ENCODE results near the gene FCN2. TPM values are rescaled to one million over a fixed set of nuclear protein-coding genes. Genes with fewer than 3 reads are reported as not detected.

Gene FCN2
- not detected in 2 replicates for total RNA-seq (2014; rRNA removed; shearing (Covaris generic); ENCODE audit: low replicate concordance)

DNA sequence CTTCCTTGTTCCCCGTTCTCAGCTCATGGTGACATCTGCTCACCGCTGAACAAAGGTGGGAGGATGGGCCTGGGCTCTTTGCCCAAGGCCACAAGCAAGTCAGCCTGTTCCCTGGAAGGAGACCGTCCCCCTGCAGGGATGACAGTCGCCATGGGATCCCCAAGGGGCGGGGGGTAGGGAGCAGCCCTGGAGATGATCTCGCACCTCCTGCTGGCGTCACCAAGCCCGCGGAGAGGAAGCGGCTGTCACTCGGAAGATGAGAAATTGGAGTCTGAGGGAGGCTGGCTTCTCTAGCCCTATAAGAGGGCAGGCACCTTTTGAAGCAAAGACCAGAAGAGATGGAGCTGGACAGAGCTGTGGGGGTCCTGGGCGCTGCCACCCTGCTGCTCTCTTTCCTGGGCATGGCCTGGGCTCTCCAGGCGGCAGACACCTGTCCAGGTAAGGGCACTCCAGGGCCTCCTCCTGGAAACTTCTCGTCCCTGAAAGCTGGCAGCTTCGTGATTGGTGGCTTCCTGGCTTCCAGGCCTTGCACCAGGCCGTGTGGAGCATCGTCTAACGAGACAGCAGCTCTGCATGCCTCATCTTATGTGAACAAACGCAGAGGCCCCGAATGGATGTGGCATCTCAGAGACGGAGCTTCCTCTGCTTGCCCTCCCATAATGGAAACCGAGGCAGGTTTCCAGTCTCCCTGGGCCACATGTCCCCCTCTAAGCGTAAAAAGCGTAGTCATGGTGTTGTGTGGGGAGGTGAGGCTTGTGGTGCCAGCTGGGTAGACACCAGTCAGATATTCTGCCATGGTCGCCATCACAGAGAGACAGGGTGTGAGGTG, at the start of gene FCN2:
Gene FCN2, plus strand, starts transcription at position 327 of the 829 bp plus-strand sequence. Its CDS starts 12 bp downstream, at position 339.
- H3K9me3 ChIP-seq = no peaks in the 10 kb centered on the region
- H3K36me3 ChIP-seq = no peaks in the 10 kb centered on the region
- DNase-seq = no peak
- H3K4me3 ChIP-seq = no peak within 1 kb of the TSS
- 0 out of 2 replicates have a peak, but pooled peaks cover 4% of the 10 kb centered on the region for H3K27me3 ChIP-seq

DNA sequence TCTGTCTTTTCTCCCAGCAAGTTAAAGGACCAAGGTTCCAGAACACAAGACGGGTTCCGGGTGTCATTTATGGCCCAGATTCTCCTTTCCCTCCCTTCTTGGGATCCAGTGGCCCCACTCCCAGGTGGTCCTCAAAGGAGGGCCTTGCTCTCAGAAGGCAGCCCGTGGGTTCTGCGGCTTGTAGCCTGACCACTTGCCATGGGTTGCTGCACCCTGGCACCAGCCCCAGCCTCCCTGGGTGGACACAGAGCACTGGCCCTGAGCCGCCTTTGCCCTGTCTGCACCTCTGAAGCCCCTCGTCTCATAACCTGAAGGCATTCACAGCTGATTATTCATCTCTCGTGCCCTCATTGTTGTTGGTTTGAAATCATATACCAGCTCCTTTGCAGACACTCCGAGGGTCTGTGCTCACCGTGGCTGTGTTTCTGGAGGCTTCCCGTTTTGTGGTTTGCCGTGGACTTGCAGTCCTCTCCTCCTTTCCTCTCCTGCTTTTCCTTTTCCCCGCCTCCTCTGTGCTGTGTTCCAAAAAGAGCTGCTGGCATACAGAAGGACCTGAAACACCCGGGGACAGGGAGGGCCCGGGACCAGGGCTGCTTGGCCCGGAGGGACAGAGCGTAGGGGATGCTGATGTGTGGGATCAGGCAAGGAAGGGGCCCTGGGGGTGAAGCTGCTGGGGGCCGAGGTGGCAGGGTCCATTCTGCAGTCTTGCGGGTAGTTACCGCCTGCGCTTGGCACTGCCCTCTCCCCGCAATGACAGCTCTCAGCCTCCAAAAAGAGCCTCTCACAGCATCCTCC, 49.5 kb upstream of the FCN2 start:
- DNase-seq = no peak
- no peaks in the 10 kb centered on the region for H3K9me3 ChIP-seq
- no peak overlapping the region for H3K4me3 ChIP-seq
- H3K36me3 ChIP-seq = peaks cover 33% of the 10 kb centered on the region
- no peaks in the 10 kb centered on the region for H3K27me3 ChIP-seq

DNA sequence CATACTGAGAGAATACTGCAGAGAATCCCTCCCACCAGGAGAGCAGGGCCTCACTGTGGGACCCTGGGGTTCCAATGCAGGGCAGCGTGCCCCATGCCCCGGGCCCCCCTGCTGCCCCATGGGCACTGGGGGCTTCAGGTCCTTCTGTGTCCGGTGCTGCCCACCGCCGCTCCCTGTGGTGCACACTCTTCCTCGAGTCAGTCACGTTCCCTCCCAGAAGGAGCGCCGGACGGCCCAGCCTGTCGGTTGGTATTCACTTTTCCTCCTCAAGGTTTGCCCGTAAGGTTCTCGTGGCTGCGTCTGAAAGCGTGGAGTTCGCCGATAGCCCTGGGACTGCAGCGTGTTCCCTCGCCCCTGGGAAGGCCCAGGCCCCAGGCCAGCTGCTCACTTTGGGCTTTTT, 48.1 kb upstream of the FCN2 start:
- H3K9me3 ChIP-seq = no peaks in the 10 kb centered on the region
- peaks cover 38% of the 10 kb centered on the region for H3K36me3 ChIP-seq
- H3K27me3 ChIP-seq = no peaks in the 10 kb centered on the region
- DNase-seq = no peak
- no peak overlapping the region for H3K4me3 ChIP-seq

DNA sequence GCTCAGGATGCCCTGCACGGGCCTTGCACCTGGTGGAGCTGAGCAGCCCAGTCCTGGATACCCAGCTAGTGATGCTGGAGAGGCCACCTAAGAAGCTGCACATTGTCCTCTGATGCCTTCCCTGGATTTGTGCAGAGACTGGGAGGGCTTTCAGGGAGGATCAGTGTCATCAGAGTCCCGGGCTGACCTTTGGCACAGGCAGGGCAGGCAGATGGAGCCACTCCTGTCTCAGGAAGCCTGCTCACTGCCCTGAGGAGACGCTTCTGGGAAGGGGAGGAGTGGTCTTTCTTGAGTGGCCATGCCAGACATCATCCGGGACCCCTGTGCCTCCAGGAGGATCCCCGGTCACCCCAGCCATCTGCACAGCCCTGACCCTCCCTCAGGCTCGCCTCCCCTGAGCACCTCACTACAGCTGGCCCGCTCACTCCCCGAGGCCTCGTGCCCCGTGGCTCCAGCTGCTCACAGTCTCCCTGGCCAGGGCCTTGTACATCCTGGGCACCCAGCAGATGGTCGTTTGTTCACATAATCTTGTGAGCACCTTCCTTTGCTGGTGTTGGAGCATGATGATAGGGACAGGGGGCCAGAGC, 47.2 kb upstream of the FCN2 start:
- DNase-seq = no peak
- Histone ChIP-seq H3K27me3 (no peaks in the 10 kb centered on the region), H3K36me3 (peaks cover 38% of the 10 kb centered on the region), H3K4me3 (no peak overlapping the region), H3K9me3 (no peaks in the 10 kb centered on the region)

DNA sequence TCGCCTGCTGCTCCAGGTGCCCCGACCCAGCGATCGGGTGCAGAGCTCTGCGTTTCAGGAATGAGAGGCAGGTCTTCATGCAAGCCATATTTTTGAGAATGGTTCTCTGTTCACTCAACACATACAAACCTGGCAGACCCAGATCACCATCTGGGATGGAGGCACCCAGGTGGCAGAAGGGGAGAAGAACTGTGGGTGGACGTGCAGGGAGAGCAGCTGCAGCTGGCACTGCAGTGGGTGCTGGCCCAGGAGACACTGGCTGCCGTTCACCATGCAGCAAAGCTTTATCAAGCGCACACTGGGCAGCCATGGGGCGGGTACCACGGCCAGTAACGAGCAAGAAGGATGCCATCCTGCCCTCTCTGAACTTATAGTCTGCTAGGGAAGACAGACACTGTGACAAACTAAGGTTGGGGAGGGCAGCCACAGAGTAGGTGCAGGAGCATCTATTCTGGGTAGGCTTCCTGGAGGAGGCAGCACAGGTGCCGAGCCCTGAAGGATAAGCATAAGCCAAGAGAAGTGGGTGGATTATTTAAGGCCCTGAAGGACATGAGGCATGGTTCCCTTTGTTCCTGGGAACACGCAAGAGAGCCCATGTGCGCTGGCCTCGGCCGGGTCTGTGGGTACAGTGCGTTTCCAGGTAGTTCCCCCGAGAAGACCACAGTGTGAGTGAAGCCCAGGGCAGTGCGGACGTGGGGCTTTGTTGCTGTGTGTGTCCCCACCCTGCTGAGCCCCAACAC, 46.2 kb upstream of the FCN2 start:
- Histone ChIP-seq H3K27me3 (no peaks in the 10 kb centered on the region), H3K9me3 (no peaks in the 10 kb centered on the region), H3K4me3 (no peak overlapping the region), H3K36me3 (peaks cover 33% of the 10 kb centered on the region)
- no peak for DNase-seq

DNA sequence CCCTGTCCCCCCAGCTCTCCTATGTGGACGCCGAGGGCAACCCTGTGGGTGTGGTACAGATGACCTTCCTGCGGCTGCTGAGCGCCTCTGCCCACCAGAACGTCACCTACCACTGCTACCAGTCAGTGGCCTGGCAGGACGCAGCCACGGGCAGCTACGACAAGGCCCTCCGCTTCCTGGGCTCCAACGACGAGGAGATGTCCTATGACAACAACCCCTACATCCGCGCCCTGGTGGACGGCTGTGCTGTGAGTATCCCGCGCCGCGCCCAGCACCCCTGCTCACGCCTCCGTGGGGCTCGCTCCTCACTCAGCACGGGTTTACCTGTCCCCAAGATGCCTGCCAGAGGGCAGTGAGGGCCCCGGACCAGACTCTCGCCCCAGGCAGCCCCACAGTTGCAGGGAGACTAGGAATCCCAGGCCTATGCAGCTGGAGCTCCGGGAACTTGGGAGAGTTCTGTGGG, 45.6 kb upstream of the FCN2 start:
- DNase-seq = no peak
- Histone ChIP-seq H3K27me3 (no peaks in the 10 kb centered on the region), H3K36me3 (peaks cover 33% of the 10 kb centered on the region), H3K9me3 (no peaks in the 10 kb centered on the region), H3K4me3 (no peak overlapping the region)

DNA sequence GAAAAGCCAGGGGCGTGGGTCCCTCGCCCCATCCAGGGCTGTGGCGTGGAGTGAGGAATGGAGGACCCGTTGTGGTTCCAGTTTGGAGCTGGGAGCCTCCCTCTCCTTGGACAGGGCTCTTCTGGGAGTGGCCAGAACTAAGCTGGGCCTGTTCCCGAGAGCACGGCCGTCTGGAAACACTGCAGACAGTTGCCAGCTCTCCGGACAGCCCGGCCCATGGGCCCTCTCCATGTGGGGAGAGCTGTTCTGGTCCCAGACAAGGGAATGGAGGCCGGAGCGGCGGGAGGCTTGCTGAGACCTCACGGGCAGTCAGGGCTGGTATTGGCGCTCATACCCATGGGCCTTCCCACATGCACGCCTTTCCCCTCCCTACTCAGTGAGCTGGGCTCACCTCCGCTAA, 45.2 kb upstream of the FCN2 start:
- DNase-seq = no peak
- Histone ChIP-seq H3K27me3 (no peaks in the 10 kb centered on the region), H3K36me3 (peaks cover 33% of the 10 kb centered on the region), H3K9me3 (no peaks in the 10 kb centered on the region), H3K4me3 (no peak overlapping the region)

DNA sequence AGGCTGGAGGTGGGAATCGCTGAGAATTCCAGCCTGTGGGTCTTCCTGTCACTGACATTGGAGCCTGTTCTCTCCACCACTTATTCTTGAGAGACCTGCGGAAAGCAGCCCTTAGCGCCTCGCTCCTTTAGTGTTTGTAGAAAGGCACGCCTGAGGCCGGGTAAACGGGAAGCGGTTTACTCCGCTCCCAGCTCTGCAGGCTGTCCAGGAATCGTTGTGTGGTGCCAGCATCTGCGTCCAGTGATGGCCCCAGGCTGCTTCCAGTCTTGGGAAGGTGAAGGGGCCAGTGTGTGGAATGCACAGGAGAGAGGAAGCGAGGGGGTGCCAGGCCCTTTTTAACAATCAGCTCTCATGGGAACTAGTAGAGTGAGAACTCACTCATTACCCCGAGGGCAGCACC, 44.6 kb upstream of the FCN2 start:
- no peak for DNase-seq
- Histone ChIP-seq H3K36me3 (peaks cover 30% of the 10 kb centered on the region), H3K9me3 (no peaks in the 10 kb centered on the region), H3K4me3 (no peak overlapping the region), H3K27me3 (no peaks in the 10 kb centered on the region)

DNA sequence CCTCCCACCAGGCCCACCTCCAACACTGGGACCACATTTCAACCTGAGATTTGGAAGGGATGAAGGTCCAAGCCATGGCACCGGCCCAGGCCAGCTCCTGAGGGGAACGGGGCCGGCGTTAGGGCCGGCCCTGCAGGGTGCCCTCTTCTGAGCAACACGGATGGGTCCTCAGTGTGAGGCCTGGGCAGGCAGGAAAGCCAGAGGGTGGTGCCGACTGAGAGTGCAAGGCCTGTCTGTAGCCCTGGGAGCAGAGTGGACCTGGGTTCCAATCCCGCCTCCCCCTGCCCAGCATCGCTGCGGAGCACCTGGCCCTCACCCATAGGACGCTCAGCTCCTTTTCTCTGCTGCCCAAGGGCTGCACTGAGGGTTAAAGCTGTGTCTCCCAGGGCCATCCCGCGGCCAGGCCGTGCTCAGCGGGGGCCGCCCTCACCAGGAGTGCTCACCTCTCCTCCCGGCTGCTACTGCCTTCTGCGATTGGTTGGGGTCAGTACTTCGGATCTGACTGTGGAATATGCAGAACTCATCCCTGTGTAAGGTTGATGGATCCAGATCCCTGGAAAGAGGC, 44.1 kb upstream of the FCN2 start:
- H3K36me3 ChIP-seq = peaks cover 27% of the 10 kb centered on the region
- DNase-seq = no peak
- H3K27me3 ChIP-seq = no peaks in the 10 kb centered on the region
- no peaks in the 10 kb centered on the region for H3K9me3 ChIP-seq
- H3K4me3 ChIP-seq = no peak overlapping the region

DNA sequence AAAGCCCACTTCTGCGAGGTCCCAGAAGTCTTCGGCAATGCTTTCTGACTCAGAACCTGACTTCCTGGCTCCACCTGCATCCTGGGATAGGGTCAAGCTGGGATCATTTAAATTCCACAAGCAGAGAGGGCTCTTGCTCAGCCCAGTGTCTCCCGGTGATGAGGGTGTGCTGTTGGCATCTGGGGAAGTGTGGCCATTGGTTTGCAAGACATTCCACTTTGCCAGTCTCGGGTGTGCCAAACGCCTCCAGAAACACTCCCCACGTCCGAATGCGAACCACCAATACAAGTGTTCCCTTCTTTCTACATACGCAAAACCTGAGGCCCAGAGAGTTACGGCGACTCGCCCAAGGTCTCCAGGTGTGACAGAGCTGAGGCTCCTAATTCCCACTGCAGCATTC, 43.1 kb upstream of the FCN2 start:
- H3K27me3 ChIP-seq = no peaks in the 10 kb centered on the region
- no peaks in the 10 kb centered on the region for H3K9me3 ChIP-seq
- no peak overlapping the region for H3K4me3 ChIP-seq
- H3K36me3 ChIP-seq = peaks cover 30% of the 10 kb centered on the region
- DNase-seq = no peak

DNA sequence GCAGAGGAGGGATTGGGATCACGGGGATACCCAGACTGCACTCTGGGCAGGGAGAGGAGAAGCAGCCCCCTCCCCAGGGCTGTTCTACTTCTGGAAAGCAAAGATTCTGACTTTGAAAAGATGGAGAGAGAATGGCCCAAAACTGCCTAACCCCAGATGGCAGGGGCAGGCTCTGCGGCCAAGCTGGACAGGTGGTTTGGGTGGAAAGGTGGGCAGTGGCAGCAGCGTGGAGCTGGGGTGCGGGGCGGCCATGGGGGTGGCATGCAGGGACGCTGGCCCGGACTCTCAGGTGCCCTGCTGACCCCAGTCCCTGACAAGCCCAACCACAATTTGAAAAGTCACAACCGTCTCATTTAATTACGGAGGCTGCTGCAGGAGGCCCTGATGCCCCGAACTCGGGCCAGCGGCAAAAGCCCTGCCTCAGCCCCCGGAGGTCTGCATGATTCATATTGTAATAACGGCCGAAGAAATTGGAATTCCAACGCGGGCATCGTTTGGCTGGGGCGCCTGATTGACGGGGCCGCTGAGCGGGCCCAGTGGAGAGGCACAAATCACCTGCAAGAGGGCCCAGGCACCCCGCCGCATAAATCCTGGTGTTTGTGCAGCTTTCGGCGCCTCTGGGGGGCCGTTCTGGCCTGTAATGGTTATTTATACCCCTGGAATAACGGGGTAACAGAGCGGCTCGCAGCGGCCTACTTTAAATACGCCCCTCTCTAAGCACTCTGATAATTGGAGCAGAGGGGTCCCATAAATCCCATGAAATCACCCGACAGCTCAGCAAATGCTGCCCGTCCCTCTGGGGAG, 41.8 kb upstream of the FCN2 start:
- no peaks in the 10 kb centered on the region for H3K27me3 ChIP-seq
- H3K4me3 ChIP-seq = no peak overlapping the region
- peaks cover 33% of the 10 kb centered on the region for H3K36me3 ChIP-seq
- no peak for DNase-seq
- H3K9me3 ChIP-seq = no peaks in the 10 kb centered on the region

DNA sequence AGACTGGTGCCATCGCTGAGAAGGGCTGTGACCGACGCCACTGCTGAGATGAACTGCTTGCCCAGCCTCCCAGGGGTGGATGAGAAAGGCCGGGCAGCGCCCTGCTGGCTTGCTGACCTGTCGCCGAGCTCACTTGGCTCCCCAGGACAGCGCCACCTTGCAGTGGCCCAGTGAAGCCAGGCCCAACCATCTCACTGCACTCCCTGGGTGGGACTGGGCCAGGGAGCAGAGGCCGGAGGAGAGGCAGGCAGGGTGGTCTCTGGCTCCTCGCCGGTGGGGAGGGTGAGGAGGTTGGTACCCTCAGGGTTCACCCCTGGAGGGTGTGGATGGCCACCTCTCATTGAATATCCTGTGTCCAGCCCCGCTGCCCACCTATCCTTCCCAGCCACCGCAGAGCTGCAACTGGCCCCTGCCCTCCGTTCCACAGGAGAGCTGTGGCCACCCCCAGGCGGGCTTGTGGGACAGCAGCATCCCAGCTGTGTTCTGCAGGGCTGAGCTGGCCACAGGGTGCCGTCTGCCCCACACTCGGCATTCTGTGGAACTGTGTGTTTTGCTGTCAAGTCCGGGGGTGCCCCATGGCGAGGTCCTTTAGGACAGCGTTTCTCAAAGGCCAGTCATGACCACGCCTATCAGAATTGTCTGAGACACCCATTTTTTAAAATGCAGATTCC, 41.0 kb upstream of the FCN2 start:
- Histone ChIP-seq H3K9me3 (no peaks in the 10 kb centered on the region), H3K4me3 (no peak overlapping the region), H3K36me3 (peaks cover 31% of the 10 kb centered on the region), H3K27me3 (no peaks in the 10 kb centered on the region)
- no peak for DNase-seq

DNA sequence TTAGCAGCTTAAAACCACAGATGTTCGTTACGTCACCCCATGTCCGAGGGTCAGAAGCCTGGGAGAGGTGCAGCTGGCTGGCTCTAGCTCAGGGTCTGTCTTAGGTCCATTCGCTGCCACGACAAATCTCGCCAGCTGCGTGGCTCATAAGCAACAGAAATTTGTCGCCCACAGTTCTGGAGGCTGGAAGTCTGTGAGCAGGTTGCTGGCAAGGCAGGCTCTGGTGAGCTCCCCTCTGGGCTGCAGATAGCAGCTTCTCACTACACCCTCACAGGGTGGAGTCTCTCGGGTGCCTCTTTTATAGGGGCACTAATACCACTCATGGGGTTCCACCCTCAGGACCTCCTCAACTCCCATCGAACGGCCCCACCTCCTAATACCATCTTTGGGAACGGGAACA, 40.1 kb upstream of the FCN2 start:
- Histone ChIP-seq H3K36me3 (peaks cover 31% of the 10 kb centered on the region), H3K27me3 (no peaks in the 10 kb centered on the region), H3K9me3 (no peaks in the 10 kb centered on the region), H3K4me3 (no peak overlapping the region)
- DNase-seq = no peak

DNA sequence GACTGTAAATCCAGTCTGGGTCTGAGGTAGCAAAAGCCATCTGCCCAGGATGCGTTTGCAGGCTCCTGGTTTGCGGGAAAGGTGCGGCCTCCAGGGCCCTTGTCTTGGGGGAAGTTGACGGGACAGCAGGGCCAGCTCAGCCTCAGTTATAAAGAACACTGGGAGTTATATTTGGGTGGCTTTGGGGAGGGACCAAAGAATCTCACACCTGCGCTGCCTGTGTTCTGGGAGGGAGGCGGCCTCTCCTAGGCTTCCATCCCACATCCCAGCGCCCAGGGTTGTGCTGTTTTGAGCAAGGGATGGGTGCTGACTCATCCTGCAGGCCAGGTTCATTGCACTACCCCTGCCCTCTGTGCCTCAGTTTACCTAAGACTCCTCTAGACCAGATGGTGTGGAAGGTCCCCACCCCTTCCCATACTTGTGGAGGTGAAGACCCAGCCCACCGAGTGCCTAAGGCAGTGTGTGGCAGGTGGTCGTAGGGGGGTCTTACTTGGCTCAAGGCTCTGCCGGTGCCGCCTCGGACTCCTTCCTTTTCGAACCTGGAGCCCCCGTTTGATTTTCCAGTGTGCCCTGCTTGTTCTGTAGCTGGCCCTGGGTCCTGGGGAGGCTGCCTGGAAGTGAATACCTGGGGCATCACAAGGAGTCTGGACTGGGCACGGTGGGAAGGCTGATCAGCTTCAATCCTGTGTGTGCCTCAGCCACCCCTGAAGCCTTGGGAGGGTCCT, 39.3 kb upstream of the FCN2 start:
- DNase-seq = no peak
- H3K36me3 ChIP-seq = peaks cover 26% of the 10 kb centered on the region
- no peaks in the 10 kb centered on the region for H3K27me3 ChIP-seq
- H3K4me3 ChIP-seq = no peak overlapping the region
- H3K9me3 ChIP-seq = no peaks in the 10 kb centered on the region

DNA sequence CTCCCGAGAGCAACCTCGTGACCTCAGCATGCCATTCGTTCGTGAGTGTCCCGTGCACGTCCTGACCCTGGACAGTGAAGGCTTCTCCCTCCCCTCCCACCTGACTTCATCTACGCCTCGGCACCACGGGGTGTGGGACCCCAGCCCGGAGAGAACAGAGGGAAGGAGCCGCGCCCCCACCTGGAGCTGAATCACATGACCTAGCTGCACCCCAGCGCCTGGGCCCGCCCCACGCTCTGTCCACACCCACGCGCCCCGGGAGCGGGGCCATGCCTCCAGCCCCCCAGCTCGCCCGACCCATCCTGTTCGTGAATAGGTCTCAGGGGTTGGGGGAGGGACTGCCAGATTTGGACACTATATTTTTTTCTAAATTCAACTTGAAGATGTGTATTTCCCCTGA, 38.3 kb upstream of the FCN2 start:
- Histone ChIP-seq H3K27me3 (no peaks in the 10 kb centered on the region), H3K36me3 (peaks cover 22% of the 10 kb centered on the region), H3K9me3 (no peaks in the 10 kb centered on the region), H3K4me3 (no peak overlapping the region)
- no peak for DNase-seq

Data from MG63 (cell line).